HepG2 (cell line): ENCODE measurements around the gene FGD3. TPM values are rescaled to one million over a fixed set of nuclear protein-coding genes. Genes with fewer than 3 reads are reported as not detected.

Source experiments
- AHDC1 ChIP-seq: sonication (generic); formaldehyde crosslinking; IDR thresholded peaks from 2 replicates; pipeline ENCODE4 v1.5.1; 2020; ENCODE audit warnings: mild to moderate bottlenecking, missing genetic modification reagents, borderline replicate concordance
- PAXIP1 ChIP-seq: sonication (generic); formaldehyde crosslinking; conservative IDR thresholded peaks from 2 replicates; pipeline ENCODE4 v1.4.0; 2020; ENCODE audit warnings: mild to moderate bottlenecking, missing genetic modification reagents, moderate library complexity
- RFX1 ChIP-seq: fragments of 450-650 bp; IDR thresholded peaks from 2 replicates; pipeline ENCODE4 v1.6.1; 2017
- ZBTB37 ChIP-seq: sonication (generic); formaldehyde crosslinking; IDR thresholded peaks from 2 replicates; pipeline ENCODE4 v1.4.0; 2020; ENCODE audit warnings: mild to moderate bottlenecking, missing genetic modification reagents
- ZNF274 ChIP-seq: sonication (generic); formaldehyde crosslinking; IDR thresholded peaks from 2 replicates; pipeline ENCODE4 v1.5.1; 2020; ENCODE audit warnings: mild to moderate bottlenecking, missing genetic modification reagents
- ZNF562 ChIP-seq: sonication (generic); formaldehyde crosslinking; IDR thresholded peaks from 2 replicates; pipeline ENCODE4 v1.8.0; 2022; ENCODE audit warnings: missing genetic modification reagents, borderline replicate concordance
- polyA plus RNA-seq, 8 experiments: library from polyadenylated mRNA; depleted of rRNA in 3 of 8; stranded (reverse) in 7 of 8; unstranded in 1 of 8; fragments of >200 nt; fragmentation: Illumina TruSeq in 4 of 8; extraction: Trizol in 4 of 8; gene quantifications; 2 replicates each; pipeline versions ENCODE4 v1.2.1 to v1.2.3, GENCODE V29; 2011 to 2016; ENCODE audit warnings: low read depth in 4 of 8, missing spikeins in 1 of 8, mixed read lengths in 1 of 8; ENCODE audit not compliant: insufficient read depth in 1 of 8
- total RNA-seq, 5 experiments: library from RNA; depleted of rRNA; stranded (reverse); fragments of >200 nt; fragmentation: Illumina TruSeq; extraction: Trizol; gene quantifications; 2 replicates each; pipeline ENCODE4 v1.2.3, GENCODE V29; 2016; ENCODE audit warnings: low read depth in 1 of 5

The FGD3 gene
- total and polyA plus RNA-seq, 2 of the 13 experiments (the other 11 are each of a cell fraction or from before 2014, with no cell fraction given), result 0.53 to 1.1 TPM

- no peak for TF ChIP-seq AHDC1 (CRISPR knock-in tag)
- no peak for TF ChIP-seq ZNF562 (CRISPR knock-in tag)
- TF ChIP-seq ZNF274, result no peak
- TF ChIP-seq ZBTB37 (CRISPR knock-in tag), result no peak
- no peak for TF ChIP-seq PAXIP1 (CRISPR knock-in tag)
- TF ChIP-seq RFX1, result no peak
- TF ChIP-seq, all 625 proteins: peak for 0
These were observed 19.1 kb downstream of the FGD3 start (continued) for GRCh38 chr9:92966518-92966800.
